RWPE2 (cell line): Measurements from ENCODE around the gene KIAA1328.
A peak's percentile ranks its signal among the peaks of the same experiment; 100 is the strongest.

Source experiments
- ATAC-seq: fragments of 200-7000 bp; cut with Tn5 transposase; 3 replicates; pipeline ENCODE4 v1.9.1; 2021; ENCODE audit warnings: low read depth
- DNase-seq: peaks from one replicate; pipeline ENCODE4 v3.0.0-alpha.2; 2020; ENCODE audit warnings: low spot score
- H3K27ac ChIP-seq: fragments of 450-650 bp; 2 replicates; pipeline ENCODE4 v1.5.1; 2017; ENCODE audit warnings: mild to moderate bottlenecking; ENCODE audit not compliant: poor library complexity, severe bottlenecking
- H3K27me3 ChIP-seq: fragments of 250-450 bp; sonication (Bioruptor Pico); 2 replicates; pipeline ENCODE4 v1.5.1; 2021; ENCODE audit warnings: mild to moderate bottlenecking, moderate library complexity; ENCODE audit not compliant: insufficient read depth, poor library complexity, severe bottlenecking
- H3K36me3 ChIP-seq: fragments of 250-450 bp; sonication (Bioruptor Pico); 2 replicates; pipeline ENCODE4 v1.5.1; 2020; ENCODE audit warnings: low read depth, mild to moderate bottlenecking, moderate library complexity
- H3K4me1 ChIP-seq: fragments of 250-450 bp; sonication (Bioruptor Pico); 2 replicates; pipeline ENCODE4 v1.5.1; 2021; ENCODE audit warnings: mild to moderate bottlenecking, moderate library complexity; ENCODE audit not compliant: insufficient read depth, poor library complexity, severe bottlenecking
- H3K4me3 ChIP-seq: fragments of 250-450 bp; sonication (Bioruptor Pico); 2 replicates; pipeline ENCODE4 v1.5.1; 2021; ENCODE audit warnings: mild to moderate bottlenecking, moderate library complexity; ENCODE audit not compliant: severe bottlenecking
- H3K9me3 ChIP-seq: fragments of 250-450 bp; sonication (Bioruptor Pico); 2 replicates; pipeline ENCODE4 v1.5.1; 2021; ENCODE audit warnings: mild to moderate bottlenecking, moderate library complexity; ENCODE audit not compliant: severe bottlenecking
- CTCF ChIP-seq: fragments of 450-650 bp; IDR thresholded peaks from one replicate; pipeline ENCODE4 v1.5.1; 2017; ENCODE audit warnings: mild to moderate bottlenecking, moderate library complexity; ENCODE audit not compliant: poor library complexity, severe bottlenecking

KIAA1328 gene

GRCh38 chr18:36819621-36820020 is 9.3 kb upstream of the KIAA1328 start:
- TF ChIP-seq CTCF: no peak
- Histone ChIP-seq H3K4me1 (peaks cover 3% of the 10 kb centered on the region), H3K9me3 (no peaks in the 10 kb centered on the region), H3K27me3 (no peaks in the 10 kb centered on the region), H3K36me3 (peaks cover 42% of the 10 kb centered on the region), H3K4me3 (no peak overlapping the region), H3K27ac (no peak overlapping the region)
- ATAC-seq: no peak
- no peak for DNase-seq

GRCh38 chr18:36821681-36822080 is 7.2 kb upstream of the KIAA1328 start:
- TF ChIP-seq CTCF: no peak
- Histone ChIP-seq H3K4me3 (no peak overlapping the region), H3K27ac (no peak overlapping the region), H3K9me3 (no peaks in the 10 kb centered on the region), H3K4me1 (no peaks in the 10 kb centered on the region), H3K36me3 (peaks cover 28% of the 10 kb centered on the region), H3K27me3 (no peaks in the 10 kb centered on the region)
- ATAC-seq: no peak
- no peak for DNase-seq

GRCh38 chr18:36825526-36825925 is 3.4 kb upstream of the KIAA1328 start:
- DNase-seq (no peak), ATAC-seq (no peak)
- Histone ChIP-seq H3K9me3 (no peaks in the 10 kb centered on the region), H3K4me1 (peaks cover 6% of the 10 kb centered on the region), H3K27me3 (no peaks in the 10 kb centered on the region), H3K4me3 (no peak overlapping the region), H3K27ac (no peak overlapping the region), H3K36me3 (peaks cover 13% of the 10 kb centered on the region)
- TF ChIP-seq CTCF: no peak

- no peaks in the 10 kb centered on the region for H3K9me3 ChIP-seq
- H3K27ac ChIP-seq: no peak overlapping the region
- H3K4me1 ChIP-seq: peaks cover 10% of the 10 kb centered on the region
- no peak overlapping the region for H3K4me3 ChIP-seq
- no peaks in the 10 kb centered on the region for H3K27me3 ChIP-seq
- H3K36me3 ChIP-seq: peaks cover 13% of the 10 kb centered on the region
- no peak for TF ChIP-seq CTCF
- no peak for ATAC-seq
- DNase-seq: no peak
Measured at GRCh38 chr18:36826556-36826955, 2.4 kb upstream of the KIAA1328 start.

- peak overlapping the region; percentile 55 for H3K27ac ChIP-seq
- ATAC-seq (peak; percentile 14), DNase-seq (no peak)
- peaks cover 10% of the 10 kb centered on the region for H3K4me1 ChIP-seq
- H3K27me3 ChIP-seq: no peaks in the 10 kb centered on the region
- TF ChIP-seq CTCF: no peak
- H3K9me3 ChIP-seq: no peaks in the 10 kb centered on the region
- peaks cover 13% of the 10 kb centered on the region for H3K36me3 ChIP-seq
- H3K4me3 ChIP-seq: peak overlapping the region; percentile 61
Measured at GRCh38 chr18:36828157-36828629, 734 bp upstream of the KIAA1328 start.
